ENCODE measurements around the gene TXNRD3.

- no peak for TF ChIP-seq CTCF (conservative IDR thresholded peaks at IDR 0.05; ENCODE audit: low read length)
- TF ChIP-seq EZH2phosphoT487 (IDR thresholded peaks at IDR 0.05; ENCODE audit: borderline replicate concordance, low read depth, low read length) = no peak
Measured at GRCh38 chr3:126620738-126621137, 34.2 kb downstream of the TXNRD3 start.
